Progenitor cell of endocrine pancreas (in vitro differentiated cells): ENCODE measurements around the gene TFPI2. TPM values are rescaled to one million over a fixed set of nuclear protein-coding genes. Genes with fewer than 3 reads are reported as not detected.

Experiments
- DNase-seq: peaks from one replicate; pipeline ENCODE4 v3.0.0; 2021; ENCODE audit warnings: low spot score; ENCODE audit not compliant: unreplicated experiment
- H3K27ac Mint-ChIP-seq: 2 replicates; pipeline ENCODE4 v1.8.0; 2021; ENCODE audit warnings: mild to moderate bottlenecking, moderate library complexity, mixed read lengths
- H3K27me3 Mint-ChIP-seq: 2 replicates; pipeline ENCODE4 v1.8.0; 2021; ENCODE audit warnings: mixed read lengths
- H3K36me3 Mint-ChIP-seq: 2 replicates; pipeline ENCODE4 v1.8.0; 2022; ENCODE audit warnings: mixed read lengths; ENCODE audit not compliant: insufficient read depth
- H3K4me1 Mint-ChIP-seq: 2 replicates; pipeline ENCODE4 v1.8.0; 2021; ENCODE audit warnings: low read depth, mixed read lengths
- H3K4me3 Mint-ChIP-seq: 2 replicates; pipeline ENCODE4 v1.8.0; 2021; ENCODE audit warnings: low read depth, mild to moderate bottlenecking, moderate library complexity, mixed read lengths
- H3K9me3 Mint-ChIP-seq: 2 replicates; pipeline ENCODE4 v1.8.0; 2021; ENCODE audit warnings: low read depth, mixed read lengths
- total RNA-seq: library from RNA; stranded (reverse); gene quantifications from 2 replicates; pipeline ENCODE4 v1.2.1, GENCODE V29; 2021
- TF ChIP-seq, protein P1 (sequence below): fragments of 200-600 bp; sonication (generic); IDR thresholded peaks from one replicate; pipeline ENCODE4 v1.5.0; 2021; ENCODE audit warnings: antibody characterized with exemption, mild to moderate bottlenecking; ENCODE audit not compliant: unreplicated experiment

Gene TFPI2
- total RNA-seq, 1 donor from 2014 or later, result 1.7 TPM

DNA sequence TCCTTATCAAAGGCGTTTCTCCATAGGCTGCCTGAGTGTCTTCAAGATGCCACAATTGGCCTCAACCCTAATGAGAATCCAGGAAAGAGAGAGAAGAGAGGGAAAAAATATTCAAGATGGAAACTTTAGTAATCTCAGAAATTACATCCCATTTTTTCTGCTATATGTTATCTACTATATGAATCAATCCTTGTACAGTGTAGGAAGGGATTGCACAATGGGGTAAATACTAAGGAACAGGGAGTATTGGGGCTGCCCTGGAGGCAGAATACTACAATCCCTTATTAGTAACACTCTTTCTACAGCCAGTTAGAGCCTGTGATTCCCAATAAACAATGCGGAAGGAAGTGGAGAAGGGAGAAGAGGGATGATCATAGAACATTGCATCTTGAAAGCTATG is 27.9 kb downstream of the TFPI2 start:
- no peak overlapping the region for H3K4me3 Mint-ChIP-seq
- H3K4me1 Mint-ChIP-seq, result no peaks in the 10 kb centered on the region
- DNase-seq, result no peak
- TF ChIP-seq, protein P1, sequence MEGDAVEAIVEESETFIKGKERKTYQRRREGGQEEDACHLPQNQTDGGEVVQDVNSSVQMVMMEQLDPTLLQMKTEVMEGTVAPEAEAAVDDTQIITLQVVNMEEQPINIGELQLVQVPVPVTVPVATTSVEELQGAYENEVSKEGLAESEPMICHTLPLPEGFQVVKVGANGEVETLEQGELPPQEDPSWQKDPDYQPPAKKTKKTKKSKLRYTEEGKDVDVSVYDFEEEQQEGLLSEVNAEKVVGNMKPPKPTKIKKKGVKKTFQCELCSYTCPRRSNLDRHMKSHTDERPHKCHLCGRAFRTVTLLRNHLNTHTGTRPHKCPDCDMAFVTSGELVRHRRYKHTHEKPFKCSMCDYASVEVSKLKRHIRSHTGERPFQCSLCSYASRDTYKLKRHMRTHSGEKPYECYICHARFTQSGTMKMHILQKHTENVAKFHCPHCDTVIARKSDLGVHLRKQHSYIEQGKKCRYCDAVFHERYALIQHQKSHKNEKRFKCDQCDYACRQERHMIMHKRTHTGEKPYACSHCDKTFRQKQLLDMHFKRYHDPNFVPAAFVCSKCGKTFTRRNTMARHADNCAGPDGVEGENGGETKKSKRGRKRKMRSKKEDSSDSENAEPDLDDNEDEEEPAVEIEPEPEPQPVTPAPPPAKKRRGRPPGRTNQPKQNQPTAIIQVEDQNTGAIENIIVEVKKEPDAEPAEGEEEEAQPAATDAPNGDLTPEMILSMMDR, result no peak
- no peaks in the 10 kb centered on the region for H3K27me3 Mint-ChIP-seq
- H3K9me3 Mint-ChIP-seq, result no peaks in the 10 kb centered on the region
- H3K27ac Mint-ChIP-seq, result no peak overlapping the region
- no peaks in the 10 kb centered on the region for H3K36me3 Mint-ChIP-seq

- Mint-ChIP-seq H3K4me3 (no peak overlapping the region), H3K4me1 (no peaks in the 10 kb centered on the region), H3K27ac (no peak overlapping the region), H3K27me3 (no peaks in the 10 kb centered on the region), H3K9me3 (no peaks in the 10 kb centered on the region), H3K36me3 (no peaks in the 10 kb centered on the region)
- TF ChIP-seq, protein P1, result peak; percentile 59
- no peak for DNase-seq
Measured at GRCh38 chr7:93861325-93861949, 29.1 kb downstream of the TFPI2 start.

DNA sequence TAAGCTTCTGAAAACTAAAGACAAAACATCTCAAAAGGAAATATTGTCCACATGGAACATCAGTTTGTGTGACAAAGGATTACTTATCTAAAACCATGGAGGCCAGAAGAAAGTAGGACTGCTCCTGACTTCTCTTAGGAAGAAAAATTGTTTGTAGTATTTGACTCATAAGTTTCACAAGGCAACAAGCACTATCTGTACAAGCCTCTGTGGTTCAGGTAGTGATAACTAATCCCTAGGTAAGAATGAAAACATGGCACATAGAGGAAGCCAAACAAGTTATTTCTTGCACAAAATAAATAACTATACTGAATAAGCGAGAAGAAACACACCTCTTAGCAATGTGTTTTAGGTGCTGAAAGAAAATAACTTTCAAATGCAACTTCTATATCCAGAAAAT is 30.3 kb downstream of the TFPI2 start:
- no peak overlapping the region for H3K4me3 Mint-ChIP-seq
- no peaks in the 10 kb centered on the region for H3K36me3 Mint-ChIP-seq
- TF ChIP-seq, protein P1, result no peak
- H3K9me3 Mint-ChIP-seq, result no peaks in the 10 kb centered on the region
- H3K27me3 Mint-ChIP-seq, result peaks cover 4% of the 10 kb centered on the region
- DNase-seq, result no peak
- no peak overlapping the region for H3K27ac Mint-ChIP-seq
- no peaks in the 10 kb centered on the region for H3K4me1 Mint-ChIP-seq

- Mint-ChIP-seq H3K4me1 (no peaks in the 10 kb centered on the region), H3K27me3 (peaks cover 4% of the 10 kb centered on the region), H3K4me3 (no peak overlapping the region)
Measured at GRCh38 chr7:93858857-93859256, 31.7 kb downstream of the TFPI2 start.

DNA sequence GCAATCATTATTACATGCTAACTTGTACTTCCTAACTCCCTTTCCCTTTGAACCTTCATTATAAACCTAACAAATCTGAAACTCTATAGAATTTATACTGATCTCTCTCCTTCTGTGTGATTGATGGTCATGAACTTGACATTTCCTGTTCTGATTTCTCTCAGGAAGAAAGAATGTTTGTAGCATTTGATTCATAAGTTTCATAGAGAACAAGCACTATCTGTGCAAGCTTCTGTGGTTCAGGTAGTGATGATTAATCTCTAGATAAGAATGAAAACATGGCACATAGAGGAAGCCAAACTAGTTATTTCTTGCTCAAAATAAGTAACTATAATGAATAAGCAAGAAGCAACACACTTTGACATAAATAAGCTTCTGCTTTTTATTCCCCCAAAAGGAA is 34.2 kb downstream of the TFPI2 start:
- Mint-ChIP-seq H3K27ac (no peak overlapping the region), H3K4me3 (no peak overlapping the region), H3K36me3 (no peaks in the 10 kb centered on the region), H3K27me3 (peaks cover 4% of the 10 kb centered on the region), H3K4me1 (no peaks in the 10 kb centered on the region), H3K9me3 (no peaks in the 10 kb centered on the region)
- TF ChIP-seq, protein P1, result no peak
- no peak for DNase-seq

More at GRCh38 chr7:93858857-93859256, 31.7 kb downstream of the TFPI2 start:
- H3K9me3 Mint-ChIP-seq, result no peaks in the 10 kb centered on the region
- H3K27ac Mint-ChIP-seq, result no peak overlapping the region
- TF ChIP-seq, protein P1, result no peak
- no peak for DNase-seq
- H3K36me3 Mint-ChIP-seq, result no peaks in the 10 kb centered on the region
